Inflammatory macrophage treated with lipopolysaccharide for 4 hours (primary cell): ENCODE data around the gene ICE2.
"Not testable (repeated sequence)": the region's sequence is repeated elsewhere in the genome, so short reads cannot be mapped to it uniquely, and the experiment has no call there.

Experiments used
- DNase-seq: peaks from one replicate; pipeline ENCODE4 v3.0.0-alpha.2; 2020

ICE2 gene

DNA sequence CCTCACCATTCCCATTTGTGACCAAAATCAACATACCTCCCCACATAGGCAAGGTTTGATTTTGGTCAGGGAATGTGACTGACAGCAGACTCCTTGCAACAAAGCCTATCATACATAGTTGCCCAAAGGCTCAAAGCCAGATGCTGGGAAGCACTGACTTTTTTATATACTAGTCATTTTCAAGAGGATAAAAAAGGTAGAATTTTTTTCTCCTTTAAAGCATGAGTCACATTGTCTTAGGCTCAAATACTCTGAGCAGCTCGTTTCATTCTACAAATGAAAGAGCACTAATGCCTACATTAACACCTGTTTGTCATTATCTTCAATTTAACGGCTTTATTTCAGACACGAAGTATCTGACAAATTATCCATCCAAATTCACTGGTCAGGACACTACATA lies 36.2 kb downstream of the ICE2 start:
- no peak for DNase-seq

- DNase-seq, result no peak
These were observed 36.8 kb downstream of the ICE2 start for GRCh38 chr15:60442031-60442650.

GRCh38 chr15:60441331-60441730 lies 37.6 kb downstream of the ICE2 start:
- DNase-seq, result no peak

DNA sequence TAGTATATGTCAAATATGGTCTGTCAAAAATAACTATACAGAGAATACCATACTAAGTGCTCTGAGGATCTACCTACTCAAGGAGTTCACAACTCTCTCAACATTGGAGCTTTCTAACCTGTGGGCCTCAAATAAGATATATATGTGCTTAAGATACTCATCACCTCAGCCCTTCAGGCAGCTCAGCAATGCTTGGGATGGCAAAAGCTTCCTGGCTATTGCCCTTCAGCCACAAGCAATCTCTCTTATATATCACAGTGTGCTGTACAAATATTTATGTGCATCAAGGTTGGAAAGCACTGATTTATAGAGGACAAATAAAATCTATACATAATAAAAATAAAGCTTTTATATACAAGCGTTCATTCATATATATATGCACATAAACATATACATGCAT lies 40.3 kb downstream of the ICE2 start:
- no peak for DNase-seq

DNA sequence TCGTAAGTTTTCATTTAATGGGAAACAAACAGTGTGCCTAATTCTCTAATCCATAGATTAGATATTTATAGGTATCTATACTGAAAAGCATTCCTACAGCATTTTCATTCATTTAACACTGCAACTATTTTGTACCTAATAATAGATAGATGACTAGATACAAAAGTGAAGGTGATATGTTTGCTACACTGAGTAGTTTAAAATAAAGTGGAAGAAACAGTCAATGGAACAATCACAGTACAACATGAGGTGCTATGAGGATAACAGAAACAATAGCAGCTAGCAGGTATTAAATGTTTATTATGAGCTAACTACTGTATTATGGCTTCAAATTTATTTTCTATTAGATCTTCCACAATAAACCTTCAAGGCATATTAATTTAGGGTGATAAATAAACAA lies 50.0 kb downstream of the ICE2 start:
- no peak for DNase-seq

- DNase-seq, result no peak
These were observed 52.0 kb downstream of the ICE2 start for GRCh38 chr15:60426870-60427508.

GRCh38 chr15:60425461-60425860 lies 53.5 kb downstream of the ICE2 start:
- DNase-seq, result no peak

GRCh38 chr15:60424006-60424405 lies 54.9 kb downstream of the ICE2 start:
- peak; percentile 18 for DNase-seq

DNA sequence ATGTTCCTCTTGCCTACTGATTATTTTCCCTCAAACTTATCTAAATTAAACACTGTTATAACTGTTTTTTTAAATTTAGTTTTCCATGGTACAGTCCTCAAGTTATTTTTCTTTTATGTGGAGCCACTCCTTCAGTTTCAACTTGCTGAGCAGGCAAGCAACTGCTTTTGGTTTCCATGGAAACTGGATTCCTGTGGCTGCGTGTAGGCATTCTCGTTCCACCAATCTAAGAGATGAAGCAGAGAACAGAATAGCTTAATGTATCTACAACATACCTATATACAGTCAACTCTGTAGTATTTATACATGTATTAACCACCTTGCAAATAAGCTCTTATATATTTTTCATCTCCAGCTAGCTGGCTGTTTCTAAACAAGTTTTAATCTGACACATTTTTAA lies 55.4 kb downstream of the ICE2 start:
- DNase-seq, result peak; percentile 59

GRCh38 chr15:60421544-60421943 lies 57.4 kb downstream of the ICE2 start:
- no peak for DNase-seq

- DNase-seq, result no peak
These were observed 58.7 kb downstream of the ICE2 start for GRCh38 chr15:60420203-60420716.

DNA sequence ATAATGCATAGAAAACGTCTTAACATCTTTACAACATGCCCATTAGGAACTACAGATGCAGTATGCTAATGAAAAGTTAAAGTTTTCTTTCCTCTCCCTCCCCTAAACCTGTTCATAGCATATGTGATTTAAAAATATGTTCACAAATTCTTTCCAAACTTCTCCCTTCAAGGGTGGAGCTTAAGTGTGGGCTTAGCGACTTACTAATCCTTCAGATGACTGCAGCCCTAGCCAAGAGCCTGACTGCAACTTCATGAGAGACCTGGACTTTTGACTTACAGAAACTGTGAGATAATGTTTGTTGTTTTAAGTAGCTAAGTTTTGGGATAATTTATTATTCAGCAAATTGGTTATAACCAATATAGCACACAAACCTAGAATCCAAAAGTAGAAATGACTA lies 59.2 kb downstream of the ICE2 start:
- DNase-seq, result peak; percentile 64

DNA sequence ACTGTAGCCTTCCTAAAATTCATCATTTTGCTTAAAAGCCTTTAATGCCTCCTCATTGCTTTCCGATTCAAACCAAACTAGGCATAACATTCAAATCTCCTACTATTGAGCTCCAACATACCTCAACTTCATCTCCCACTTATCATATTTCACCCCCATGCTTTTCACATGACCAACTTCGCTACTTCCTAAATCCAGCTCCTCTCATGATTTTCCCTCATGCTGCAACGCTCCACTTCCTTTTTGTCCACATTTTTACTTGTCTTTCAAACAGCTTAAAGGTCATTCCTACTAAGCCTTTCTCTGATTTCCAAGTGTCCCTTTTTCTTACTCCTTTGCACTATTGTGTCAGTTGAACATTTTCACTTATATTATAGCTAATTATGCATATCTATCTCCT lies 60.8 kb downstream of the ICE2 start:
- DNase-seq, result peak; percentile 83

DNA sequence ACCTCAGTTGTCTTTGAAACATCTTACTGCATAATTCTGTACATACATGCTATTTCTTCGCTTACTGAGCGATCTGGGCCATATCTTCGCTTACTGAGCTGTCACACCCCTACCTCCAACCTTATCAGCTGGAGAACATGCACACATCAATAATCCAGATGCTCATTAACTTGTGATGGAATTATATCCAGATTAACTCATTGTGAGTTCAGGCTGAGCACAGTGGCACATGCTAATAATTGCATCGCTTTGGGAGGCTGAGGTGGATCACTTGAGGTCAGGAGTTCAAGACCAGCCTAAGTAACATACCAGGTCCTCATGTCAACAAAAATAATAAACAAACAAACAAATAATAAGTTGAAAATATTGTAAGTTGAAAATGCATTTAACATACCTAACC lies 61.8 kb downstream of the ICE2 start:
- DNase-seq, result no peak

- DNase-seq, result peak; percentile 64
These were observed 62.5 kb downstream of the ICE2 start for GRCh38 chr15:60416484-60416883.

DNA sequence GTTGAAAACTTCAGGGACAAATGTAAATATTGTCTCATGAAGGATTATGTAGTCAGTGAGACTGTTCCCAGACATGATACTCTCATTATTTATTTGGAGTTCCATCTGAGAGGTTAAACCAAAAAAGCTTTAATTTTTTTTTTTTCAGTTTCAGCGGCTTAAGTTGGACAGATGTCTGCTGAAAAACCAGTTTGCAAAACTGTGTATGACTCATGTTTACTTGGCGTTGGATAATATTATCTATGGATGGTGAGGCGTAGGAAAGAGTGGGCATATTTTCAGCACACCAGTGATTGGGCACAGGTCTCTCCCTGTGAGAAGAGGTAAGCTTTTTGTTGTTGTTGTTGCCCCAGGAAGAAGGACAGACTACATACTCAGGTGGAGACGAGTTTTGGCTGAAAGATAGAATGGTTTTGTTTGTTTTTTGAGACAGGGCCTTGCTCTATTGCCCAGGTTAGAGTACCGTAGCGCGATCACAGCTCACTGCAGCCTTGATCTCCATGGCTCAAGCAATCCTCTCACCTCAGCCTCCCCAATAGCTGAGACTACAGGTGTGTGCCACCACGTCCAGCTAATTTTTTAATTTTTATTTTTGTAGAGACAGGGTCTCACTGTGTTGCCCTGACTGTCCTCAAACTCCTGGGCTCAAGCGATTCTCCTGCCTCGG lies 64.8 kb downstream of the ICE2 start:
- DNase-seq, result peak; percentile 56

DNA sequence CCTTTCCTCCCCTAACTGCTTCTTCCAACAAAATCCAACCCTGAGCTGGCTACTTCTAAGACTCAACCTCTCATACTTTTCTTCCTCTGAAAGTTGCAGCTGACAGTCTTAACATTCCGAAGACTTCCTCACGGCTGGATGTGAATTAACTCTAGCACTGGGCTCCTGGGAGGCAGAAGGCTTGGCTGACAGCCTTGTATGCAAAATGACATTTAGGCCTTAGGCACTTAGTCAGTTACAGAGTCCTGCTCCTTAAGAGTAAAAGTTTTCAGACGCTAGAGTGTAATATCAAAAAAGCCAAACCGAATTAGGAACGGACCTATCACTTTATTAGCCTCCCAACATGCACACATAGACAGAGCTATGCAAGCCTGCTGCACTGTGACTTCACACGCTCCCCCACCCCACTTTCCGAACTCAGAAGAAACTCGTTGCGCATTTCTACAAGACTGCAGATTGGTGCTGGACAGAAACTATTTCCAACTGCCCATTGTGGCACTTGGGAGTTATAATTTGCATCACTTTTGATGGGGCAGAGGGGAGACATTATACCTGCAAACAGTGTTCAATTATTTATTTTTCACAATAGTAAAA lies 65.6 kb downstream of the ICE2 start:
- DNase-seq, result no peak

GRCh38 chr15:60412807-60413206 lies 66.1 kb downstream of the ICE2 start:
- not testable (repeated sequence) for DNase-seq

DNA sequence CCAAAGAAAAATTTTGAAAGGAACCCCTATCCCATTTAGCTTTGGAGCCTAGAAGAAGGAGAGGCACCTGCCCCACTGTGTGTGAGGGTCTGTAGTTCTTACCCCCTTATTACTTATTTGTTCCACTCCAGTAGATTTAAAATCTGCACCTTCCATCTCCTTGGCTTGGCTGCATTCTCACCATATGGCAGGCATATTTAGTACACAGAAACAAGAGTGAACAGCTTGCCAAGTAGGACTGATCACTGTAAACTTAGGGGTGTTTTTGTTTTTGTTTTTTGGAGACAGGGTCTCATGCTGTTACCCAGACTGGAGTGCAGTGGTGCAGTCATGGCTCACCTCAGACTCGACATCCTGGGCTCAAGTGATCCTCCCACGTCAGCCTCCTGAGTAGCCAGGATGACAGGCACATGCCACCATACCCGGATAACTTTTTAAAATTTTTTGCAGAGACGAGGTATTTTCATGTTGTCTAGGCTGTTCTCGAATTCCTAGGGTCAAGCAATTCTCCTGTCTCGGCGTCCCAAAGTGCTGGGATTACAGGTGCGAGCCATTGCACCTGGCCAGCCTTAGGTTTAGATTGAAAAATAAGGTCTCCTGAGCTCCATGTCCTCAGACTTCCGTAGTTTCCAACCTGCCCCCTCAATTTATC lies 67.0 kb downstream of the ICE2 start:
- no peak for DNase-seq

DNA sequence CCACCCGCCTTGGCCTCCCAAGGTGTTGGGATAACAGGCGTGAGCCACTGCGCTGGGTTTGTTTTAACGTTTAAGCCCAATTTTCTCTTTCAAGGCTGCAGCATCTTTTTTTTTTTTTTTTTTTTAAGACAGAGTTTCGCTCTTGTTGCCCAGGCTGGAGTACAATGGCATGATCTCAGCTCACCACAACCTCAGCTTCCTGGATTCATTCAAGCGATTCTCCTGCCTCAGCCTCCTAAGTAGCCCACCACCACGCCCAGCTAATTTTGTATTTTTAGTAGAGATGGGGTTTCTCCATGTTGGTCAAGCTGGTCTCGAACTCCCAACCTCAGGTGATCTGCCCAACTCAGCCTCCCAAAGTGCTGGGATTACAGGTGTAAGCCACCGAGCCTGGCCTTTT lies 68.6 kb downstream of the ICE2 start:
- not testable (repeated sequence) for DNase-seq

DNA sequence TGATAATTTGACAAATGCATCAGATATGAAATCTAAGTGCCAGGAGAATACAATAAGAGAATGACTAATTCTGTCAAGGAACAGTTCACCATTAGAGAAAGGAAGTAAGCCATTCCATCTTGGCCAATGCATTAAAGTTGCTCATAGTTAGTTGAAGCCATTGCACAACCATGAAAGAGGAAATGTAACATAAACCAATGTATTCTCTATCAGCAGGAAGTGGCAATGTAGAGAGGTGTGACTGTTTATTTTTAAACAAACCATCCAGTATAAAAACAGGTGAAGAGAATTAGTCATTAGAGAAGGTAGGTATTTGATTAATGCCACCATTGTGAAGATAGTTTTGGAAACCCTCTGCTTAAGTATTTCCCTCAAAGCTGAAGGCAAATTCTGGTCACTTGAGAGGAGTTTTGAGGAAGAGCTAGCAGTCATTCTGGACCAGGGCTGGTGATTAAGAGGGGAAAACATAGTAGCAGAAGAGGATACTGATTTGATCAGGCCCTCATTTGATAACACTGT lies 70.4 kb downstream of the ICE2 start:
- DNase-seq, result peak; percentile 97

DNA sequence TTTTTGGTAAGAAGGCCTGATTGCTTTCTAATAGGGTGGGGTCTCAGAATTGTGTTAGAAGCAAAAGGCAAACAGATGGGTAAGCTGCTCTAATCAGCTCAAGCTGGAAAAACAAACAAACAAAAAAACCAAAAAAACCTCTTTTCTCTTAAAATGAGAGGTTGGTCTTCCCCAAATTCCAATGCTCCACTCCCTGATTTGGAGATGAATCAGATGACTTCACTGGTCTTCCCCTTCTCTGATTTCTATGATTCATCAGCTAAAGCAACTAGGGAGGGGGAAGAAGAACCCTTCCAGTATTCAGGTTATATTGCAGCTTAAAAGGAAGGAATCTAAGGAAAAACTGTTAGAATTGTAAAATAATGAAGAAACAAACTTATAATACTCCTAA lies 71.5 kb downstream of the ICE2 start:
- peak; percentile 74 for DNase-seq
